ENCODE measurements around the gene CD22.

CD22 gene

DNA sequence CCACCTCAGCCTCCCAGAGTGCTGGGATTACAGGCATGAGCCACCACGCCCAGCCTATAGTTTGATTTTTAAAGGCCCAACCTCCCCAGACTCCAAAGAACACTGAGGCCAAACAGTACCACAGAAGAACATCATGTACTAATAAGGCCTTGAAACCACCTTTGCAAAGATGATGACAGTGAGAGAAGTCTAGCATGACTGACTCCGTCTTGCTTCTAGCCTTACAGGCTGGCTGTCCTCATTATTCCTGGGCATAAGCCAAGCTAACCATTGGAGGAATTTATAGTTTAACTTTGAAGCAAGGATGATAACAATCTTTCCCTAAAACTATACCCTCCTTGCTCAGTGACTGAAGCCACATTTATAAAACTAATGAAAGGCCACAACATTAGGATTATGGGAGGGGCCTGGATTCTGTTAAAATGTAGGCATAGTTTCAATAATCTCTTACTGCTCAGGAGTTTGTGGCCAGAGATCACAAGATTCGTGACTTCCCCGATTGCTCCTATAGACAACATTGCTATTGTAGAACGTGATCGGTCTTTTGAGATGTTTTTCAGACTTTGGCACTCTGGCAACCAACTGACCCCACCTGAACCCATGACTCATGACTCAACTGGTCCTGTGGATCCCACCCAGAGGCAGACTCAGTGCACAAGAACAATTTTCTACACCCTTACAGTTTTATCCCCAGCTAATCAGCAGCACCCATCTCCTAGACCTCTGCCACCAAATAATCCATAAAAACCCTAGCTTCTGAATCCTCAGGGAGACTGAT, 59.5 kb downstream of the CD22 start:
- DNase-seq (ENCODE audit: low read depth): no peak

DNA sequence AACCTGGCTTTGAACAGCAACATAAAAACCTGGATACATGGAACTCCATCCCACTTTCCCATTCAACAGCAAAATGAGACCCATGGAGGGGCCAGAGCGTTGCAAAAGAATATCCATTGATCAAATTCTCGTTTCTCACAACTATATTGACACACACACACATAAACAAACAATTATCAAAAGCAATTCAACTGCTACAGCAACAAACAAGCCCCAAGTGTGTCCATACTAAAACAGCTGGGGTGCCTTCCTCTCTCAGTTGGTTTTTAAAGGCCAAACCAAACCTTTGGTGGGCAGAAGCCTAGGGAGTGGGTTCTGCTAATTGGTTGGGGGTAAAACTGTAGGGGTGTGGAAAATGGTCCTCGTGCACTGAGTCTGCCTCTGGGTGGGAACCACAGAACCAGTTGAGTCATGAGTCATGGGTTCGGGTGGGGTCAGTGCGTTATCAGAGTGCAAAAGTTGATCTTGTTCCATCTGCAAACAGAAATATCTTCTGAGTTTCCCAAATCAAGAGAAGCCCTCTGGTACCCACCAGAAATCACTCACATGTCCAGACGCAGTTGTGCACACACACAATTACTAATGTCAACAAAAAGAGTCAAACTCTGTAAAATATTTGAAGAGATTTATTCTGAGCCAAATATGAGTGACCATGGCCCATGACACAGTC, 60.3 kb downstream of the CD22 start:
- DNase-seq (ENCODE audit: low read depth): no peak

- no peak for DNase-seq (ENCODE audit: low read depth)
Measured at GRCh38 chr19:35392742-35393715, 64.0 kb downstream of the CD22 start.

- no peak for DNase-seq (ENCODE audit: low read depth)
Measured at GRCh38 chr19:35395382-35396199, 66.6 kb downstream of the CD22 start.

- no peak for DNase-seq (ENCODE audit: low read depth)
Measured at GRCh38 chr19:35396240-35396885, 67.4 kb downstream of the CD22 start.
